ENCODE measurements around the gene HECW1. TPM values are rescaled to one million over a fixed set of nuclear protein-coding genes. Genes with fewer than 3 reads are reported as not detected.
"Not testable (repeated sequence)": the region's sequence is repeated elsewhere in the genome, so short reads cannot be mapped to it uniquely, and the experiment has no call there.

HECW1 gene
- total RNA-seq, 1 donor from 2014 or later = not detected

DNA sequence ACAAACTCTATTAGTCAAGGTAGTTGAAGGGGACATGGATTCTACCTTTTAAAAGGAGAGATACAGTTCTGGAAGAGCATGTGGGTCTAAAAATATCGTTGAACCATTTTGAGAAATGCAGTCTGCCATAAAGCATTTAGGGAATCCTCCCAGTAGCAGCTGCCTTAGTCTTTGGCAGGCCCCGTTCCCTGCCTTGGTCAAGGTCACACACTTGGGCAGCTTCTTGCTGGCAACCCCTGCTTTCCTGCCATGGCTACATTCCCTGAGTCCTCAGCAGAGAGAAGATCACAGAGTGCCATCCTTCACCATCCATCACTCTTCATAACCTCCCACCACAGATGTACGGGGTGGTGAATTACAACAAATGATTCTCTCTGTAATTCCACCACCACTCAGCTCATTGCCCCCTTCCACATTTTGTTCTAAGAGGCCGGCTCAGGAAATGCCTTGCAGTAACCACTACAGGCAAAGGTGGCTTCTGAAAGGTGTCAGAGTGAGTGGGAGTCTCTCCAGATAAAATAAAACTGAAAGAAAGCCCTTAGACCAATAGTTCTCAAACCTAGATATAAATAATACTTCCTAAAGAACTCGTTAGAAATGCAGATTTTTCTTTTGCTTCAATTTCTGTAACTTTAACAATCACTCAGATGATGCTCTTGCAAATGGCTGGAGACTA lies 349.0 kb downstream of the HECW1 start:
- no peak for DNase-seq (ENCODE audit: low read depth in 2 of 2)

DNA sequence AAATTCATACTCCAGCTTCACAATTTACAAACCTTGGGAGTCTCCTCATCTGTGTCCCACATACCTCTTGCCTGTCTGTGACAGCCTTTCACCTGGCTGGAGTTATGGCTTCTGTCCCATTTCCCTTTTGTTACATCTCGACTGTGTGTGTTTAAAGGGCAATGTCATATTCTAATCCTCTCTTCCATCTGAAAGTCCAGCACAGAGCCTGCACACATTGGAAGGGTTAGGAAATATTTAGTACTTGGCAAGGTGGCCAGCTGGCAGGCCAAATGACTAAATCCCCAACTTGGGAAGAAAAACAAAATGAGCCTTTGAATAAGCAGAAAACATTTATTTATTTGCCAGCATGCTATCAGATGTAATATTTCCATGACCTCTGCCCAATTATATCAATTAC lies 350.4 kb downstream of the HECW1 start:
- no peak for DNase-seq (ENCODE audit: low read depth in 2 of 2)

GRCh38 chr7:43463401-43463980 lies 351.0 kb downstream of the HECW1 start:
- DNase-seq (ENCODE audit: low read depth in 2 of 2) = no peak

DNA sequence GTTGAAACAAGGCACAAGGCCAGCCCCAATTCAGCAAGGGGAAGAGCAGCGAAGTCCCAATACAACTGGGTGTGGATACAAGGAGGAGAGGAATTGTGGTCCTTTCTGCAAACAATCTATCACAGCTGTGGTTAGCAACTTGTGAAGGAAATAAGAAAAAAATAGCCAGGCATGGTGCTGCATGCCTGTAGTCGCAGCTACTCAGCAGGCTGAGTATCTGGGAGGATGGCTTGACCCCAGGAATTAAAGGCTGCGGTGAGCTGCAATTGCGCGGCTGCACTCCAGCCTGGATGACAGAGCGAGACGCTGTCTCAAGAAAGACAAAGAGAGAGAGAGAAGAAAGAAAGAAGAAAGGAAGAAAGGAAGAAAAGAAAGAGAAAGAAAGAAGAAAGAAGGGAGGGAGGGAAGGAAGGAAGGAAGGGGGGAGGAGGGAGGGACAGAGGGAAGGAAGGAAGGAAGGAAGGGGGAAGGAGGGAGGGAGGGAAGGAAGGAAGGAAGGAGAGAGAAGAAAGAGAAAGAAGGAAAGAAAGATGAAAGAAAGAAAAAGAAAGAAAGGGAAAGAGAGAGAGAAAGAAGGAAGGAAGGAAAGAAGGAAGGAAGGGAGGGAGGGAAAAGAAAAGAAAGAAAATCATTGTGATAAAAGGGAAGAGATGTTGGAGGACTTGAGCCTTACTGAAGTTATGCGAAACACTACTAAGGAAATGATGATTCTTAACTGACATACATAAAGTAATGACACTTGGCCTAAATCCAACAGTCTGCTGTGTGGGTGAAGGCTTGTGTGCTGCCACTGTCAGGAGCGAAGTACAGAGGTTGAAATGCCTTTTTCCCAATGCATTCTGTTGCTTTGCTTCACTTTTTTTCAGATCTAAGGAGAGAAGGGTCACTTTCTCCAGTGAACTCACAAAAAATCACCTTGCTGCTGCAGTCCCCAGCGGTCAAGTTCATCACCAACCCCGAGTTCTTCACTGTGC lies 353.4 kb downstream of the HECW1 start:
- DNase-seq (ENCODE audit: low read depth in 2 of 2) = peak in 1 of 2 donors; percentile 37

DNA sequence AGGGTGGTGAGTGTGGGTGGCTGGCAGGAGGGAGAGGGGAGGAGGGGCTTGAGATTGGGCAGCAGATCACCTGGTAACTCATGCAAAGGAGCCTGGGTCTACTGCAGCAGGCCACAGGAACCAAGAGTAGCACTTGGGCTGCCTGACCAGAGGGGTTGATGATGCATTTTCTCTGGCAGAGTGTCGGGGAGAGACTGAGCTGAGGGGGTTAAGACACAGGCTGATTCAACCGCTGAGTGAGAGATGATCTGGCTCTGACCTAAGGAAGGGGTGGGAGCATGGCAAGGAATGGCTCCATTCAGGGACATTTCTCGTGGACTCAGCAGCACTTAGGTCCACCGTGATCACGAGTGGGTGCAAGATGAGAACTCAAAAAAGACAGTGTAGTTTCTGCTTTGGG lies 355.0 kb downstream of the HECW1 start:
- DNase-seq (ENCODE audit: low read depth in 2 of 2) = no peak

GRCh38 chr7:43467846-43468245 lies 355.4 kb downstream of the HECW1 start:
- no peak for DNase-seq (ENCODE audit: low read depth in 2 of 2)

DNA sequence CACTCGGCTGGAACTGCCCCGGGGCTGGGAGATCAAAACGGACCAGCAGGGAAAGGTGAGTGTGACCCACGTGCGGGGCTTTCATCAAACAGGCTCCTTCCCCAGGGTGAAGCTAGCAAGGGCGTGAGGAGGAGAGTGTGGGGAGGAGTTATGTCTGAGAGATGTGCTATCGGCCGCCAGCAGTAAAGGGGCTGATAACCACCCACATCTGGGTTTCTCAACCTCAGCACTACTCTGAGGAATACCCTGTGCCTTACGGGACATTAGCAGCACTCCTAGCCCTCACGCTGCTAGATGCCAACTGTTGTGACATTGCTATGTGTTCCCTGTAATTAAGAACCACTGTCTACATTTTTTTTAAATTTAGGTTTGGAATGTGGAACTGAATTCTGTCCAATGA lies 356.6 kb downstream of the HECW1 start:
- no peak for DNase-seq (ENCODE audit: low read depth in 2 of 2)

DNA sequence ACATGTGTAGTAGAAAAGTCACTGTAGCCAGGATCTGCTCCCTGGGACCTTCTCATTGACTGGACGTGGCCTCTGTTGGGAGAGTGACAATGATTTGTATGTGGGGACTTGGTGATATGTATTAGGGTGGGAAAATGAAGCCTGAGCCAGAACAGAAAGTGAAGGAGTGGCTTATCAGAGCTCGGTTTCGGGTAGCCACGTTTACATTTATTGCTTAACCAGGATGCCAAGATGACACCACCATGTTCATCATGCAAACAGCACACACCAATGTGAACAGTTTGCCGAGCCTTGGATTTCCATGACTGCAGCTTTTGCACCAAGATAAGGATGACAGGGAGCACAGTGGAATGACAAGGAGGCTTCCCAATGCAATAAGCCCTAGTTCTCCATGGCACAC lies 357.7 kb downstream of the HECW1 start:
- DNase-seq (ENCODE audit: low read depth in 2 of 2) = no peak

DNA sequence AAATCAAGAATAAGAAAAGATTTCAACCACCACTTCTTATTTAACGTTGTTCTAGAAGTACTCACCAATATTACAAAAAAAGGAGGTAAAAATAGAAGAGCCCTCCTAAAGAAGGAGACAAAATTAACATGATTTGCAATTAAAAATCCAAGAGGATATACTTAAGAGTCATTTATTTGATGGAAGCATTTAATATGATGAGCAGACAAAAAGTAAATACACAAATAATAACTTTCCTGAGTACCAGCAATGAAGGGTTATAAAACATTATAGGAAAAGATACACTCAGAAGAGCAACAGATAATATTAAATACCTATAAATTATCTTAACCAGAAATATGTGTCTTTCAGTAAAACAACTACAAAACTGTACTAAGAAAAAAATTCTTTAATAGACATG lies 363.5 kb downstream of the HECW1 start:
- no peak for DNase-seq (ENCODE audit: low read depth in 2 of 2)

DNA sequence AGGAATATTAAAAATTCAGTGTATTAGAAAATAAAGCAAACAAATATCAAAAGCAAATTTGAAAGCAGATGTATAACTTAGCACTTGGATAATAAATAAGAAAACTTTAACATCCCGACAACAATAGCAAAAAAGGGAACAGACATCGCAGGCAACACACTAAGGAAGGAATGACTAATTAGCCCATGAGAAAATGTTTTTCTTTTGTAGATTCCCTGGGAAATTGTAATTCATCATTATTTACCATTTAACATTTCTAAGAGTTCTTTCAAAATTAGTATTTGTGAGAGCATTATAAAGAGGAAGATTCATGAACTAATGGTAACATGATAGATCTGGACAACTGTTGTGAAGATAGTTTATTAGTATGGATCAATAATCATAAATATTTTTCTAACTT lies 364.4 kb downstream of the HECW1 start:
- no peak for DNase-seq (ENCODE audit: low read depth in 2 of 2)

- no peak for DNase-seq (ENCODE audit: low read depth in 2 of 2)
Observed at GRCh38 chr7:43479042-43479441, 366.6 kb downstream of the HECW1 start.

DNA sequence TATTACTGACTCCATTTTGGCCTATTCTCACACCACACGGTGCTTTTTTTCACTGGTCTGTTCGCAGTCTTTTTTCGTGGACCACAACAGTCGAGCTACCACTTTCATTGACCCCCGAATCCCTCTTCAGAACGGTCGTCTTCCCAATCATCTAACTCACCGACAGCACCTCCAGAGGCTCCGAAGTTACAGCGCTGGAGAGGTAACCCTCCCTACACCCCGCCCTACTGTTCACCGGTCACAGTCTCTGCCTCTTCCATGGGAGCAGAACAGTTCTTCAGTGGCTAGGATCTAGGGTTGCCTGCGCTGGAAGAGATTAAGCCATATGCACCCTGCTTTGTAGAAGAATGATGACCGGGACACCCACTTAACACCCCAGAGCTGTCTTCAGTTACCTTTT lies 367.1 kb downstream of the HECW1 start:
- no peak for DNase-seq (ENCODE audit: low read depth in 2 of 2)

- no peak for DNase-seq (ENCODE audit: low read depth in 2 of 2)
Observed at GRCh38 chr7:43480581-43480980, 368.1 kb downstream of the HECW1 start.

GRCh38 chr7:43481902-43482678 lies 369.6 kb downstream of the HECW1 start:
- no peak for DNase-seq (ENCODE audit: low read depth in 2 of 2)

DNA sequence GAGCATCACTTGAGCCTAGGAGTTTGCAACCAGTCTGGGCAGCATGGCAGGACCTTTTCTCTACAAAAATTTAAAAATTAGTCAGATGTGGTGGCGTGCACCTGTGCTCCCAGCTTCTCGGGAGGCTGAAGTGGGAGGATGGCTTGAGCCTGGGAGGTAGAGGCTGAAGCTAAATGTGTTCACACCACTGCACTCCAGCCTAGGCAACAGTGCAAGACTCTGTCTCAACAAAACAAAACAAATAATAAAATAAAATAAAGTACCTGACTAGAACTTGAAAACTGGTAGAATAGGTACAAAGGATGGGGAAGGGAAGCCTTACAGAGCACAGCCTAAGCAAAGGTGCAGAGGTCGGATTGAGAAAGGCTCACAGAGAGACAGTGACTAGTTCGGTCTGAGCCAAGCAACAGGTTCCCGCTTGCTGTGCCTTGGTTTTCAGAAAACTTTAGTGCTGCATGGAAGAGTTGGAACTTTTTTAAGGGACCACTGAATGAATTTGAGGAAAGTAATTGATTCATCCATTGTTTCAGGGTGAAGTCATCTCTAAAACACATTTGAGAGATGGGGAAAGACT lies 370.3 kb downstream of the HECW1 start:
- no peak for DNase-seq (ENCODE audit: low read depth in 2 of 2)

- DNase-seq (ENCODE audit: low read depth in 2 of 2) = no peak
Observed at GRCh38 chr7:43484678-43485395, 372.4 kb downstream of the HECW1 start.

DNA sequence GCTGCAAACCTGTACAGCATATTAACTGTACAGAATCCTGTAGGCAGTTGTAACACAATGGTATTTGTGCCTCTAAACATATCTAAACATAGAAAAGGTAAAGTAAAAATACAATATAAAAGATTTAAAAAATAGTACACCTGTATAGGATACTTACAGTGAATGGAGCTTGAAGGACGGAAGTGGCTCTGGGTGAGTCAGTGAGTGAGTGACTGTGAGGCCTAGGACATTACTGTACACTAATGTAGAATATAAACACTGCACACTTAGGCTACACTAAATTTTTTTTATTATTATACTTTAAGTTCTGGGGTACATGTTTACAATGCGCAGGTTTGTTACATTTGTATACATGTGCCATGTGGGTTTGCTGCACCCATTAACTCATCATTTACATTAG lies 373.1 kb downstream of the HECW1 start:
- DNase-seq (ENCODE audit: low read depth in 2 of 2) = no peak

DNA sequence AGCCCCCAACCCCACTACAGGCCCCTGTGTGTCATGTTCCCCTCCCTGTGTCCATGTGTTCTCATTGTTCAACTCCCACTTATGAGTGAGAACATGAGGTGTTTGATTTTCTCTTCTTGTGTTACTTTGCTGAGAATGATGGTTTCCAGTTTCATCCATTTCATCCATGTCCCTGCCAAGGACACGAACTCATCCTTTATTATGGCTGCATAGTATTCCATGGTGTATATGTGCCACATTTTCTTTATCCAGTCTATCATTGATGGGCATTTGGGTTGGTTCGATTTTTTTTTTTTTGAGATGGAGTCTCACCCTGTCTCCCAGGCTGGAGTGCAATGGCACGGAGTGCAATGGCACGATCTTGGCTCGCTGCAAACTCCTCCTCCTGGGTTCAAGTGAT lies 373.6 kb downstream of the HECW1 start:
- DNase-seq (ENCODE audit: low read depth in 2 of 2) = not testable (repeated sequence)

DNA sequence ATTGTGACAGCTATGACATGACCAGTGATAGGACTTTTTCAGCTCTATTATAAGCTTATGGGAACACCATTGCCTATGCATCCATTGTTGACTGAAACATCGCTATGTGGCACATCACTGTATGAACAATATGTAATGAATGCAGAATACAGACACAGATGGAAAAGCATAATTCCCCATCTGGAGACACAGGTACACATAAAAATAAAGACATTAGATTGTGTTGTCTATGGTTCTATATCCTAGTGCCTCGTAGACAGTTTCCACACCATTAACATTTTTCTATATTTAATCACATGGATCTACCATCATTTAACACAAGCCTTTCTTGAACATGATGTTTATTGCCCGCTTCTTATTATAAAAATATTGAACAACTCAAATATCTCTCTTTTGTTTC lies 374.2 kb downstream of the HECW1 start:
- DNase-seq (ENCODE audit: low read depth in 2 of 2) = no peak

GRCh38 chr7:43487731-43488073 lies 375.3 kb downstream of the HECW1 start:
- no peak for DNase-seq (ENCODE audit: low read depth in 2 of 2)

DNA sequence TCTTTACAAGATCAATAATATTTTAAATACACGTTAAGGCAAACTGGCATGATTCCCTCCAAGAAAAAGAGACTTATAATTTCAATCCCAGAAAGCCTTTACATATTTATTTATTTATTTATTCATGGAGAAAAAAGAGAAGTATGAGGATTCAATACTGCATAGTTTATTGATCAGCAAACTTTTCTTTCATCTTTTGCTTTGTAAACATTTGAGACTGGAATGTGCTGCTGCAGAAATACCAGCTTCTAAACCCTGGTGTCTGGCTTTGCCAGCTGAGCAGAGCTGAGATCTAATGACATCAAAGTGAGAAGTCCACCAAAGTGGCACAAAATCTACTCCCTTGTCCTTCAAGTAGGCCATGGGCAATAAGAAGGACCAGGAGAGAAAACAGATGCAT lies 376.8 kb downstream of the HECW1 start:
- no peak for DNase-seq (ENCODE audit: low read depth in 2 of 2)

All from lung microvascular endothelial cell (primary cell).